Measurements from ENCODE around the gene ALDH1A1. TPM values are rescaled to one million over a fixed set of nuclear protein-coding genes. Genes with fewer than 3 reads are reported as not detected.

The ALDH1A1 gene
- polyA plus RNA-seq, 3 donors: 28.6 to 117 (median 105) TPM

- Mint-ChIP-seq H3K4me1 (peaks cover 4% of the 10 kb centered on the region), H3K9me3 (no peaks in the 10 kb centered on the region), H3K4me3 (no peak overlapping the region), H3K27me3 (ENCODE audit: low read depth in 3 of 3) (peaks cover 0 to 2% (median 1%) of the 10 kb centered on the region in 3 donors), H3K36me3 (no peaks in the 10 kb centered on the region), H3K27ac (no peak overlapping the region)
- H3K36me3 ChIP-seq (replicated peaks in 1 of 2; ENCODE audit: control insufficient read depth in 1 of 2, insufficient read depth in 2 of 2, low read length in 2 of 2): no peaks in the 10 kb centered on the region
- no peak overlapping the region for H3K4me2 ChIP-seq (replicated peaks; ENCODE audit: extremely low read depth, low read length, poor library complexity, severe bottlenecking)
- DNase-seq: no peak
- H2AFZ ChIP-seq (ENCODE audit: insufficient read depth, low read depth, low read length, poor library complexity, severe bottlenecking): no peak overlapping the region
- H3K4me3 ChIP-seq (replicated peaks in 1 of 3; ENCODE audit: low read depth in 2 of 3, low read length in 3 of 3): no peak overlapping the region
- H3K27me3 ChIP-seq (ENCODE audit: control insufficient read depth in 2 of 2, insufficient read depth in 2 of 2, low read length in 2 of 2): no peaks in the 10 kb centered on the region
- no peaks in the 10 kb centered on the region for H3K9me3 ChIP-seq (replicated peaks in 1 of 2; ENCODE audit: control insufficient read depth in 1 of 2, insufficient read depth in 1 of 2, low read length in 2 of 2)
- TF ChIP-seq, protein P1, sequence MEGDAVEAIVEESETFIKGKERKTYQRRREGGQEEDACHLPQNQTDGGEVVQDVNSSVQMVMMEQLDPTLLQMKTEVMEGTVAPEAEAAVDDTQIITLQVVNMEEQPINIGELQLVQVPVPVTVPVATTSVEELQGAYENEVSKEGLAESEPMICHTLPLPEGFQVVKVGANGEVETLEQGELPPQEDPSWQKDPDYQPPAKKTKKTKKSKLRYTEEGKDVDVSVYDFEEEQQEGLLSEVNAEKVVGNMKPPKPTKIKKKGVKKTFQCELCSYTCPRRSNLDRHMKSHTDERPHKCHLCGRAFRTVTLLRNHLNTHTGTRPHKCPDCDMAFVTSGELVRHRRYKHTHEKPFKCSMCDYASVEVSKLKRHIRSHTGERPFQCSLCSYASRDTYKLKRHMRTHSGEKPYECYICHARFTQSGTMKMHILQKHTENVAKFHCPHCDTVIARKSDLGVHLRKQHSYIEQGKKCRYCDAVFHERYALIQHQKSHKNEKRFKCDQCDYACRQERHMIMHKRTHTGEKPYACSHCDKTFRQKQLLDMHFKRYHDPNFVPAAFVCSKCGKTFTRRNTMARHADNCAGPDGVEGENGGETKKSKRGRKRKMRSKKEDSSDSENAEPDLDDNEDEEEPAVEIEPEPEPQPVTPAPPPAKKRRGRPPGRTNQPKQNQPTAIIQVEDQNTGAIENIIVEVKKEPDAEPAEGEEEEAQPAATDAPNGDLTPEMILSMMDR (IDR thresholded peaks at IDR 0.05): no peak
- intact Hi-C loops (cut with micrococcal nuclease): no loop called here
- no peaks in the 10 kb centered on the region for H4K20me1 ChIP-seq (ENCODE audit: insufficient read depth, low read length)
- no peaks in the 10 kb centered on the region for H3K4me1 ChIP-seq (ENCODE audit: control insufficient read depth in 1 of 2, insufficient read depth in 2 of 2, low read length in 2 of 2)
- H3K79me2 ChIP-seq (ENCODE audit: insufficient read depth, low read length): no peaks in the 10 kb centered on the region
- no peak overlapping the region for H3K27ac ChIP-seq (ENCODE audit: low read depth in 1 of 2, low read length in 2 of 2)
- no peak overlapping the region for H3K9ac ChIP-seq (ENCODE audit: insufficient read depth, low read length, poor library complexity, severe bottlenecking)
These were observed 30.2 kb upstream of the ALDH1A1 start for GRCh38 chr9:72983056-72983455.

GRCh38 chr9:72982146-72982799 lies 29.4 kb upstream of the ALDH1A1 start:
- intact Hi-C loops (cut with micrococcal nuclease): no loop called here
- TF ChIP-seq, protein P1 (IDR thresholded peaks at IDR 0.05): no peak

More at GRCh38 chr9:72982146-72982799, 29.4 kb upstream of the ALDH1A1 start:
- Histone ChIP-seq H3K9ac (ENCODE audit: insufficient read depth, low read length, poor library complexity, severe bottlenecking) (no peak overlapping the region), H2AFZ (ENCODE audit: insufficient read depth, low read depth, low read length, poor library complexity, severe bottlenecking) (no peak overlapping the region), H4K20me1 (ENCODE audit: insufficient read depth, low read length) (no peaks in the 10 kb centered on the region), H3K9me3 (replicated peaks in 1 of 2; ENCODE audit: control insufficient read depth in 1 of 2, insufficient read depth in 1 of 2, low read length in 2 of 2) (no peaks in the 10 kb centered on the region), H3K4me2 (replicated peaks; ENCODE audit: extremely low read depth, low read length, poor library complexity, severe bottlenecking) (no peak overlapping the region), H3K27me3 (ENCODE audit: control insufficient read depth in 2 of 2, insufficient read depth in 2 of 2, low read length in 2 of 2) (no peaks in the 10 kb centered on the region), H3K79me2 (ENCODE audit: insufficient read depth, low read length) (no peaks in the 10 kb centered on the region), H3K36me3 (replicated peaks in 1 of 2; ENCODE audit: control insufficient read depth in 1 of 2, insufficient read depth in 2 of 2, low read length in 2 of 2) (no peaks in the 10 kb centered on the region), H3K27ac (ENCODE audit: low read depth in 1 of 2, low read length in 2 of 2) (no peak overlapping the region), H3K4me3 (replicated peaks in 1 of 3; ENCODE audit: low read depth in 2 of 3, low read length in 3 of 3) (no peak overlapping the region), H3K4me1 (ENCODE audit: control insufficient read depth in 1 of 2, insufficient read depth in 2 of 2, low read length in 2 of 2) (no peaks in the 10 kb centered on the region)
- Mint-ChIP-seq H3K36me3 (no peaks in the 10 kb centered on the region), H3K27ac (no peak overlapping the region), H3K27me3 (ENCODE audit: low read depth in 3 of 3) (peaks cover 0 to 2% (median 1%) of the 10 kb centered on the region in 3 donors), H3K4me3 (no peak overlapping the region), H3K4me1 (no peaks in the 10 kb centered on the region), H3K9me3 (no peaks in the 10 kb centered on the region)
- DNase-seq: peak in 1 of 3 donors; percentile 11
- WGBS (ENCODE audit: insufficient coverage): 13% methylated on average over 1 of the region's 5 CpGs

Measured in CD14-positive monocyte (primary cell).